Measurements from ENCODE around the gene CAMK2A.

CAMK2A gene

GRCh38 chr5:150209099-150209635 lies 80.4 kb downstream of the CAMK2A start:
- no peak for DNase-seq

GRCh38 chr5:150208187-150209098 lies 81.1 kb downstream of the CAMK2A start:
- no peak for DNase-seq

GRCh38 chr5:150206779-150207115 lies 82.8 kb downstream of the CAMK2A start:
- DNase-seq = no peak

- no peak for DNase-seq
Observed at GRCh38 chr5:150206098-150206778, 83.3 kb downstream of the CAMK2A start.

GRCh38 chr5:150204590-150204960 lies 85.0 kb downstream of the CAMK2A start:
- no peak for DNase-seq

GRCh38 chr5:150203832-150204589 lies 85.6 kb downstream of the CAMK2A start:
- no peak for DNase-seq

- DNase-seq = no peak
Observed at GRCh38 chr5:150202501-150202900, 87.1 kb downstream of the CAMK2A start.

GRCh38 chr5:150197476-150197875 lies 92.1 kb downstream of the CAMK2A start:
- no peak for DNase-seq

- no peak for DNase-seq
Observed at GRCh38 chr5:150196986-150197385, 92.6 kb downstream of the CAMK2A start.

- no peak for DNase-seq
Observed at GRCh38 chr5:150196514-150196913, 93.1 kb downstream of the CAMK2A start.

- no peak for DNase-seq
Observed at GRCh38 chr5:150195736-150196485, 93.7 kb downstream of the CAMK2A start.

- no peak for DNase-seq
Observed at GRCh38 chr5:150192462-150192861, 97.1 kb downstream of the CAMK2A start.

GRCh38 chr5:150190987-150191386 lies 98.6 kb downstream of the CAMK2A start:
- no peak for DNase-seq

GRCh38 chr5:150190503-150190979 lies 99.0 kb downstream of the CAMK2A start:
- no peak for DNase-seq

- DNase-seq = no peak
Observed at GRCh38 chr5:150189728-150190502, 99.7 kb downstream of the CAMK2A start, which contains the start of gene SLC6A7. Gene SLC6A7 (plus strand): TSS chr5:150190062. CDS start chr5:150190328, 266 bp downstream.

- no peak for DNase-seq
Observed at GRCh38 chr5:150189326-150189725, 100.2 kb downstream of the CAMK2A start.

GRCh38 chr5:150188146-150188842 lies 101.3 kb downstream of the CAMK2A start:
- DNase-seq = no peak

- no peak for DNase-seq
Observed at GRCh38 chr5:150186897-150187296, 102.7 kb downstream of the CAMK2A start.

- no peak for DNase-seq
Observed at GRCh38 chr5:150186137-150186536, 103.4 kb downstream of the CAMK2A start.

- DNase-seq = no peak
Observed at GRCh38 chr5:150184990-150185912, 104.3 kb downstream of the CAMK2A start.

Data from midbrain (tissue), 1 donor.